Nephron (organoid): ENCODE data around the gene SLC9A4.

Experiments
- H3K27ac Mint-ChIP-seq, 3 experiments: 2 replicates each; pipeline ENCODE4 v1.8.0; 2020; ENCODE audit warnings: mixed read lengths in 3 of 3, mild to moderate bottlenecking in 2 of 3, moderate library complexity in 1 of 3
- H3K27me3 Mint-ChIP-seq: 2 replicates; pipeline ENCODE4 v1.8.0; 2021; ENCODE audit warnings: low read depth, mild to moderate bottlenecking, moderate library complexity, mixed read lengths
- H3K36me3 Mint-ChIP-seq: 2 replicates; pipeline ENCODE4 v1.8.0; 2020; ENCODE audit warnings: low read depth, mixed read lengths
- H3K4me1 Mint-ChIP-seq: 2 replicates; pipeline ENCODE4 v1.8.0; 2020; ENCODE audit warnings: mixed read lengths
- H3K4me3 Mint-ChIP-seq, 3 experiments: 2 replicates each; pipeline ENCODE4 v1.8.0; 2020; ENCODE audit warnings: mild to moderate bottlenecking in 3 of 3, mixed read lengths in 3 of 3, moderate library complexity in 2 of 3
- H3K9me3 Mint-ChIP-seq: 2 replicates; pipeline ENCODE4 v1.8.0; 2020; ENCODE audit warnings: mixed read lengths
- TF ChIP-seq, protein P1 (sequence below), 3 experiments: fragments of 200-600 bp; sonication (generic); IDR thresholded peaks; one replicate each; pipeline ENCODE4 v1.5.0; 2021; ENCODE audit warnings: antibody characterized with exemption in 3 of 3; ENCODE audit not compliant: unreplicated experiment in 3 of 3

The SLC9A4 gene

GRCh38 chr2:102461188-102461587 is 11.8 kb upstream of the SLC9A4 start:
- Mint-ChIP-seq H3K4me3 (no peak overlapping the region), H3K36me3 (no peaks in the 10 kb centered on the region), H3K9me3 (peaks cover 5% of the 10 kb centered on the region)

DNA sequence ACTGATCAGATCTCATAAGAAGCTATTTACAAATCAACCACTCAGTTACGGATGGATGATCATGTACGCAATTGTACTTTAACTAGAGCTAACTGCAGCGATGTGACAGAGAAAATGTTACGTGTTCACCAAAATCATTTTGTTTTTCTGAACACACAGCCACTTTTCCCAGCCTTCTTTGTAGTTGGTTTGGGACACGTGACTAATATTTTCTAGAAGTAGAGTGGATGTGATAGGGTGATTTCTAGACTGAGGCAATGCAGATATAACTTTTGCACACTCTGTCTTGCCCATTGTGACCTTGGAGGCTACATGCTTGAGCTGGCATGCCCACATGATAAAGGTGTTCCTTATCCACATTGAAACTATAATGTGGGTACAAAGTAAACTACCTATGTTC is 9.9 kb upstream of the SLC9A4 start:
- peaks cover 2% of the 10 kb centered on the region for H3K9me3 Mint-ChIP-seq
- no peaks in the 10 kb centered on the region for H3K27me3 Mint-ChIP-seq
- H3K4me3 Mint-ChIP-seq = no peak overlapping the region
- no peaks in the 10 kb centered on the region for H3K4me1 Mint-ChIP-seq
- TF ChIP-seq, protein P1, sequence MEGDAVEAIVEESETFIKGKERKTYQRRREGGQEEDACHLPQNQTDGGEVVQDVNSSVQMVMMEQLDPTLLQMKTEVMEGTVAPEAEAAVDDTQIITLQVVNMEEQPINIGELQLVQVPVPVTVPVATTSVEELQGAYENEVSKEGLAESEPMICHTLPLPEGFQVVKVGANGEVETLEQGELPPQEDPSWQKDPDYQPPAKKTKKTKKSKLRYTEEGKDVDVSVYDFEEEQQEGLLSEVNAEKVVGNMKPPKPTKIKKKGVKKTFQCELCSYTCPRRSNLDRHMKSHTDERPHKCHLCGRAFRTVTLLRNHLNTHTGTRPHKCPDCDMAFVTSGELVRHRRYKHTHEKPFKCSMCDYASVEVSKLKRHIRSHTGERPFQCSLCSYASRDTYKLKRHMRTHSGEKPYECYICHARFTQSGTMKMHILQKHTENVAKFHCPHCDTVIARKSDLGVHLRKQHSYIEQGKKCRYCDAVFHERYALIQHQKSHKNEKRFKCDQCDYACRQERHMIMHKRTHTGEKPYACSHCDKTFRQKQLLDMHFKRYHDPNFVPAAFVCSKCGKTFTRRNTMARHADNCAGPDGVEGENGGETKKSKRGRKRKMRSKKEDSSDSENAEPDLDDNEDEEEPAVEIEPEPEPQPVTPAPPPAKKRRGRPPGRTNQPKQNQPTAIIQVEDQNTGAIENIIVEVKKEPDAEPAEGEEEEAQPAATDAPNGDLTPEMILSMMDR (IDR thresholded peaks at IDR 0.05; ENCODE audit: unreplicated experiment in 3 of 3) = no peak
- H3K27ac Mint-ChIP-seq = no peak overlapping the region
- no peaks in the 10 kb centered on the region for H3K36me3 Mint-ChIP-seq

More at GRCh38 chr2:102461188-102461587, 11.8 kb upstream of the SLC9A4 start:
- TF ChIP-seq, protein P1 (IDR thresholded peaks at IDR 0.05; ENCODE audit: unreplicated experiment in 3 of 3) = no peak
- Mint-ChIP-seq H3K27ac (no peak overlapping the region), H3K27me3 (no peaks in the 10 kb centered on the region), H3K4me1 (no peaks in the 10 kb centered on the region)

- H3K9me3 Mint-ChIP-seq = peaks cover 21% of the 10 kb centered on the region
- H3K27me3 Mint-ChIP-seq = no peaks in the 10 kb centered on the region
- no peak overlapping the region for H3K27ac Mint-ChIP-seq
- TF ChIP-seq, protein P1 (IDR thresholded peaks at IDR 0.05; ENCODE audit: unreplicated experiment in 3 of 3) = no peak
- no peaks in the 10 kb centered on the region for H3K4me1 Mint-ChIP-seq
- H3K36me3 Mint-ChIP-seq = no peaks in the 10 kb centered on the region
- no peak overlapping the region for H3K4me3 Mint-ChIP-seq
Observed at GRCh38 chr2:102470168-102470567, 2.9 kb upstream of the SLC9A4 start.

DNA sequence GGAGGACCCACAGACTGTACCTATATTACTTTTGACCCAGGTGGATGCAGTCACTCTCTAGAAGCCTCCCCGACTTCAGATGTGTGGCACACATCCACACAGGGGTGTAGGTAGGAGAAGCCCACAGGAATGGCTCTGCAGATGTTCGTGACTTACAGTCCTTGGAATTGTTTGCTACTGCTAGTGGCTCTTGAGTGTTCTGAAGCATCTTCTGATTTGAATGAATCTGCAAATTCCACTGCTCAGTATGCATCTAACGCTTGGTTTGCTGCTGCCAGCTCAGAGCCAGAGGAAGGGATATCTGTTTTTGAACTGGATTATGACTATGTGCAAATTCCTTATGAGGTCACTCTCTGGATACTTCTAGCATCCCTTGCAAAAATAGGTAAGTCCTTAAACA is 605 bp downstream of the SLC9A4 start:
- Mint-ChIP-seq H3K4me1 (peaks cover 8% of the 10 kb centered on the region), H3K4me3 (no peak overlapping the region), H3K36me3 (no peaks in the 10 kb centered on the region), H3K9me3 (peaks cover 18% of the 10 kb centered on the region), H3K27me3 (peaks cover 4% of the 10 kb centered on the region), H3K27ac (no peak overlapping the region)
- TF ChIP-seq, protein P1 (IDR thresholded peaks at IDR 0.05; ENCODE audit: unreplicated experiment in 3 of 3) = no peak

DNA sequence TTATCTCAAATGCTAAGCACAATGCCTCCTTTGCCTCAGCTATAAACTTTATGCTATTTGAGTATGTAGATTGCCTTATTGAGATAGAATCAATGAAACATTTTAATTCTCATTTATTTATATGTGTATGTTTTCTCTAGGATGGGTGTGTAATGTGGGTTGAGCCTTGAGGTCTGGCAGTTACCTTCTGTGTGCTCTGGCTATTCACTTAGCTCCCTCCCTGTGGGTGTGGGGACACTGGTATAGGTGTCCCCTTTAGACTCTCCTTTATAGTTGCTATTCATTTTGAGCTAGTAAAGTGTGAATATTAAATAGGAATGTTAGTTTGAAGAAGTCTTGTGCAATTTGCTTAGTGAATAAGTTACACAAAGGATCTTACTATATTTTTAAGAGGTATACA is 1.8 kb downstream of the SLC9A4 start:
- no peak overlapping the region for H3K27ac Mint-ChIP-seq
- H3K27me3 Mint-ChIP-seq = peaks cover 4% of the 10 kb centered on the region
- TF ChIP-seq, protein P1 (IDR thresholded peaks at IDR 0.05; ENCODE audit: unreplicated experiment in 3 of 3) = no peak
- H3K9me3 Mint-ChIP-seq = peaks cover 12% of the 10 kb centered on the region
- peaks cover 8% of the 10 kb centered on the region for H3K4me1 Mint-ChIP-seq
- H3K4me3 Mint-ChIP-seq = no peak overlapping the region
- no peaks in the 10 kb centered on the region for H3K36me3 Mint-ChIP-seq

GRCh38 chr2:102478686-102479470 is 5.9 kb downstream of the SLC9A4 start:
- peaks cover 4% of the 10 kb centered on the region for H3K27me3 Mint-ChIP-seq
- TF ChIP-seq, protein P1 (IDR thresholded peaks at IDR 0.05; ENCODE audit: unreplicated experiment in 3 of 3) = no peak

More at GRCh38 chr2:102478686-102479470, 5.9 kb downstream of the SLC9A4 start:
- no peak overlapping the region for H3K27ac Mint-ChIP-seq
- H3K9me3 Mint-ChIP-seq = no peaks in the 10 kb centered on the region
- no peak overlapping the region for H3K4me3 Mint-ChIP-seq
- H3K36me3 Mint-ChIP-seq = no peaks in the 10 kb centered on the region
- peaks cover 8% of the 10 kb centered on the region for H3K4me1 Mint-ChIP-seq
